Panc1 (cell line): ENCODE measurements around the gene COX15. TPM values are rescaled to one million over a fixed set of nuclear protein-coding genes. Genes with fewer than 3 reads are reported as not detected.

Experiments
- ATAC-seq: fragments of 200-7000 bp; cut with Tn5 transposase; 2 replicates; pipeline ENCODE4 v1.9.1; 2020; ENCODE audit warnings: mild to moderate bottlenecking, moderate library complexity
- BruUV-seq: library from RNA; stranded (reverse); fragments of 400-500 nt; replicated peaks from 2 replicates; lab custom pipeline; 2021; lab: Mats Ljungman, UMichigan
- CTCF ChIA-PET: fragments of 300-600 bp; sonication (Branson Sonifier 250); formaldehyde crosslinking; loops from one replicate; lab custom pipeline; 2022; ENCODE audit warnings: antibody characterized with exemption; lab: Charles Lee
- POLR2A ChIA-PET: fragments of 300-600 bp; sonication (Branson Sonifier 250); formaldehyde crosslinking; loops from one replicate; lab custom pipeline; 2022; ENCODE audit warnings: antibody characterized with exemption; lab: Charles Lee
- DNase-seq: peaks from one replicate; pipeline ENCODE4 v3.0.0-alpha.2; 2010; ENCODE audit warnings: low read depth, low spot score
- H3K27ac ChIP-seq: 2 replicates; pipeline ENCODE4 v1.5.1; 2011; ENCODE audit warnings: mild to moderate bottlenecking, low read length, inconsistent platforms
- H3K27me3 ChIP-seq: fragments of 200-500 bp; sonication (Bioruptor generic); 2 replicates; pipeline ENCODE4 v1.6.0; 2014; ENCODE audit warnings: low read length, inconsistent platforms; ENCODE audit not compliant: control insufficient read depth, insufficient read depth
- H3K36me3 ChIP-seq: fragments of 200-500 bp; sonication (Bioruptor generic); 2 replicates; pipeline ENCODE4 v1.5.1; 2014; ENCODE audit warnings: inconsistent platforms, mild to moderate bottlenecking, low read length, moderate library complexity; ENCODE audit not compliant: control insufficient read depth, insufficient read depth
- H3K4me1 ChIP-seq: 2 replicates; pipeline ENCODE4 v1.5.1; 2011; ENCODE audit warnings: inconsistent platforms, mild to moderate bottlenecking, low read length, moderate library complexity; ENCODE audit not compliant: control insufficient read depth, insufficient read depth
- H3K4me3 ChIP-seq, 2 experiments: 2 replicates each; pipeline ENCODE4 v1.5.1; 2011 to 2012; ENCODE audit warnings: low read depth in 2 of 2, low read length in 2 of 2, mild to moderate bottlenecking in 2 of 2, inconsistent platforms in 1 of 2, moderate library complexity in 1 of 2
- H3K9me3 ChIP-seq: fragments of 200-500 bp; sonication (Bioruptor generic); 2 replicates; pipeline ENCODE4 v1.5.1; 2014; ENCODE audit warnings: low read depth, mild to moderate bottlenecking, inconsistent platforms, low read length, moderate library complexity; ENCODE audit not compliant: control insufficient read depth, insufficient read depth
- CTCF ChIP-seq: fragments of 450-650 bp; IDR thresholded peaks from 2 replicates; pipeline ENCODE4 v1.5.1; 2017; ENCODE audit warnings: mild to moderate bottlenecking
- POLR2AphosphoS5 ChIP-seq: IDR thresholded peaks from 2 replicates; pipeline ENCODE4 v1.6.1; 2012; ENCODE audit warnings: mild to moderate bottlenecking, low read depth, low read length, moderate library complexity
- REST ChIP-seq, 2 experiments: IDR thresholded peaks; 2 replicates each; pipeline ENCODE4 v1.6.1; 2011 to 2012; ENCODE audit warnings: low read depth in 2 of 2, control low read depth in 1 of 2, low read length in 1 of 2, mild to moderate bottlenecking in 1 of 2, moderate library complexity in 1 of 2; ENCODE audit not compliant: insufficient read depth in 1 of 2
- SIN3A ChIP-seq: IDR thresholded peaks from 2 replicates; pipeline ENCODE4 v1.6.1; 2012; ENCODE audit warnings: low read depth, mild to moderate bottlenecking, low read length, moderate library complexity, borderline replicate concordance; ENCODE audit not compliant: insufficient read depth
- TCF7L2 ChIP-seq: IDR thresholded peaks from 2 replicates; pipeline ENCODE4 v1.6.1; 2011; ENCODE audit warnings: mild to moderate bottlenecking, low read depth, low read length, inconsistent platforms
- in situ Hi-C: cut with HindIII; loops from 2 replicates; pipeline ENCODE4 v1.10.0; 2016; ENCODE audit warnings: low sequenced_read_pairs, low pct_unique_long_range_greater_than_20kb
- intact Hi-C: fragments of 100-400 bp; cut with micrococcal nuclease; formaldehyde crosslinking; loops from one replicate; pipeline ENCODE4 v1.10.0; 2022; ENCODE audit not compliant: unreplicated experiment
- total RNA-seq: library from RNA; stranded (reverse); gene quantifications from one replicate; pipeline ENCODE4 v1.2.1, GENCODE V29; 2021; ENCODE audit not compliant: unreplicated experiment

COX15 gene
- total RNA-seq, 1 experiment from 2014 or later, result 62.9 TPM

- ATAC-seq, result no peak
- in situ Hi-C loops, result no loop called here
- H3K4me3 ChIP-seq, result no peak overlapping the region
- no peaks in the 10 kb centered on the region for H3K4me1 ChIP-seq
- ChIA-PET CTCF (no interaction called here), POLR2A (no interaction called here)
- DNase-seq, result no peak
- intact Hi-C loops, result no loop called here
- H3K27me3 ChIP-seq, result no peaks in the 10 kb centered on the region
- TF ChIP-seq POLR2AphosphoS5 (no peak), SIN3A (no peak), TCF7L2 (no peak), CTCF (no peak), REST (IDR thresholded peaks at IDR 0.05; ENCODE audit: insufficient read depth in 1 of 2, low read depth in 2 of 2, low read length in 1 of 2) (no peak)
- peaks cover 8% of the 10 kb centered on the region for H3K36me3 ChIP-seq
- no TSS peak for BruUV-seq
- H3K27ac ChIP-seq, result no peak overlapping the region
- no peaks in the 10 kb centered on the region for H3K9me3 ChIP-seq
Observed at GRCh38 chr10:99693933-99694583, 37.9 kb downstream of the COX15 start.

- no TSS peak for BruUV-seq
- Histone ChIP-seq H3K9me3 (no peaks in the 10 kb centered on the region), H3K27ac (no peak overlapping the region), H3K27me3 (no peaks in the 10 kb centered on the region), H3K4me3 (no peak overlapping the region), H3K4me1 (no peaks in the 10 kb centered on the region), H3K36me3 (peaks cover 3% of the 10 kb centered on the region)
- in situ Hi-C loops, result no loop called here
- DNase-seq, result no peak
- TF ChIP-seq REST (IDR thresholded peaks at IDR 0.05; ENCODE audit: insufficient read depth in 1 of 2, low read depth in 2 of 2, low read length in 1 of 2) (no peak), POLR2AphosphoS5 (no peak), CTCF (no peak), TCF7L2 (no peak), SIN3A (no peak)
- intact Hi-C loops, result no loop called here
- POLR2A ChIA-PET, result no interaction called here
- CTCF ChIA-PET, result no interaction called here
- ATAC-seq, result no peak
Observed at GRCh38 chr10:99689461-99689860, 42.5 kb downstream of the COX15 start.
